Stimulated activated CD4-positive, alpha-beta T cell treated with anti-CD3 and anti-CD28 coated beads, Interleukin-4, amount 100 ng/mL, for 24 hours (primary cell): ENCODE data around the gene DLL1.
"Not testable (repeated sequence)": the region's sequence is repeated elsewhere in the genome, so short reads cannot be mapped to it uniquely, and the experiment has no call there.

Experiments
- DNase-seq: peaks from one replicate; pipeline ENCODE4 v3.0.0-alpha.2; 2020

The DLL1 gene

GRCh38 chr6:170266061-170266825 lies 24.6 kb downstream of the DLL1 start:
- no peak for DNase-seq

GRCh38 chr6:170265655-170266054 lies 25.2 kb downstream of the DLL1 start:
- DNase-seq: no peak

- not testable (repeated sequence) for DNase-seq
These were observed 26.2 kb downstream of the DLL1 start for GRCh38 chr6:170264644-170265043.

- DNase-seq: no peak
These were observed 26.8 kb downstream of the DLL1 start for GRCh38 chr6:170264086-170264485.

GRCh38 chr6:170263410-170263809 lies 27.5 kb downstream of the DLL1 start:
- no peak for DNase-seq

GRCh38 chr6:170262489-170263088 lies 28.3 kb downstream of the DLL1 start:
- DNase-seq: no peak

- DNase-seq: no peak
These were observed 29.0 kb downstream of the DLL1 start for GRCh38 chr6:170261643-170262488.

- DNase-seq: no peak
These were observed 30.2 kb downstream of the DLL1 start for GRCh38 chr6:170260686-170261085.

GRCh38 chr6:170259278-170259677 lies 31.6 kb downstream of the DLL1 start:
- DNase-seq: no peak

GRCh38 chr6:170258407-170258806 lies 32.5 kb downstream of the DLL1 start:
- no peak for DNase-seq

GRCh38 chr6:170257376-170257775 lies 33.5 kb downstream of the DLL1 start:
- DNase-seq: no peak

- DNase-seq: no peak
These were observed 34.2 kb downstream of the DLL1 start for GRCh38 chr6:170256641-170257040.

GRCh38 chr6:170255426-170256125 lies 35.3 kb downstream of the DLL1 start:
- no peak for DNase-seq

- no peak for DNase-seq
These were observed 36.3 kb downstream of the DLL1 start for GRCh38 chr6:170254315-170255213.

- no peak for DNase-seq
These were observed 37.0 kb downstream of the DLL1 start for GRCh38 chr6:170253910-170254269.

- no peak for DNase-seq
These were observed 37.5 kb downstream of the DLL1 start for GRCh38 chr6:170253226-170253909.

- no peak for DNase-seq
These were observed 38.9 kb downstream of the DLL1 start for GRCh38 chr6:170251776-170252571.

- no peak for DNase-seq
These were observed 39.7 kb downstream of the DLL1 start for GRCh38 chr6:170250981-170251775.

GRCh38 chr6:170250455-170250854 lies 40.4 kb downstream of the DLL1 start:
- DNase-seq: no peak

- no peak for DNase-seq
These were observed 41.1 kb downstream of the DLL1 start for GRCh38 chr6:170249817-170250216.
